ENCODE measurements around the gene EYA2.
"Not testable (repeated sequence)": the region's sequence is repeated elsewhere in the genome, so short reads cannot be mapped to it uniquely, and the experiment has no call there.

The EYA2 gene

DNA sequence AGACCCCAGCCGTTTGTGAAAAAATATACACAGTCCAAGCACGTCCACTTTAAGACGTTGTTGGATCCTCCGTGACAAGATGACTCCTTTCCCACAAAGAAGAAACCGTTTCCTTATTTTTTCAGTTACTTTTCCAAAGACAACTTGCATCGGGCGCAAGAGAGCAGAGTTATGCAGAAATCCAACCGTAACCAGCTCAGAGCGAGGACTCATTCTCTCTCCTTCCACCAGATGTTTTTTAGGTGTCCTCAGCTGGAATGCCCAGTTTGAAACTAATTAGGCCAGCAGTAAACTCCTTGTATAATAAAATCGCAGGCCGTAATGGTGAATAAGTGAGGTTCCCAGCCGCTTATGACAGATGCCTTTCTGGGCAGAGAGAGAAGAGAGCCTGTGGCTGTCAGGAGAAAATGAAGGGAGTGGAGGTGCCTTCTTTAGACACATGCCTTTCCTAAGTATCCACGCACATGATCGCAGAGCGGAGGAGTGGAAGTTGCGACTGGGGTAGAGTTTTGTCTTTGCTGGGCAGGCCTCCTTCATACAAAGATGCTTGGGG lies 2.8 kb downstream of the EYA2 start:
- DNase-seq, result no peak

DNA sequence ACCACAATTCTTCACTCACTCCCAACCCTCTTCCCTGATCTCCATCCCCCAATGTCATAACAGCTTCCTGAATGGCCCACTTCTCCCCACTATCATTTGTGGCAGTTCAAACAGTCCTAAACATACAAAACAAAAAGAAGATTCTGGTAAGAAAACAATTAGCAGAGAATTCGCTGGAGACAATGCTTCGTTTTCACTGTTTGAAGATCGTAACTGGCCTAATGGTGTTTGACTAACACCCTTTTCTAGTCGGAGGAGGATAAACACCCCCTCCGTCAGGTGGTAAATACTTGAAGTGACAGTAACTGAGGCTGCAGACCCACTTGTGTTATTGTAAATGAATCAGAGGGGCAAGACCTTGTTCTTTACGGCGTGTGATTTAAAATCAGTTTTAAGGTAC lies 3.8 kb downstream of the EYA2 start:
- DNase-seq, result no peak

DNA sequence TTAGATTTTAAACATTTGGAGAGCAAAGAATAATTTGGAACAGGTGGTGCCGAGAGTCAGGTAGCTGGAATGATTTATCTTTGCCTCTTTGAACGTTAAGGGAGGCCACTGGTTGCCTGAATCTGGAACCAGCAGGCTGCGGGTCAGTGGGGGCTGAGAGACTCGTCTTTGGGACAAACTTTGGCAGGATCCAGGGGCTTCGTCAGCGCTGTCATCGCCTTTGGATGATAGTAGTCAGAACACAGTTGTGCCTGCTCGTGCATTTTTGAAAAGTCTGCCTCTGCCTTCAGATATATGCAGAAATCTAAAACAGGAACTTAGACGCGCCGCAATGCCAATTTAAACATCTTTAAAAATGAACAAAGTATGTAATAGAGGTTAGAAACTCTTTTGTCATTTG lies 5.0 kb downstream of the EYA2 start:
- DNase-seq, result no peak

DNA sequence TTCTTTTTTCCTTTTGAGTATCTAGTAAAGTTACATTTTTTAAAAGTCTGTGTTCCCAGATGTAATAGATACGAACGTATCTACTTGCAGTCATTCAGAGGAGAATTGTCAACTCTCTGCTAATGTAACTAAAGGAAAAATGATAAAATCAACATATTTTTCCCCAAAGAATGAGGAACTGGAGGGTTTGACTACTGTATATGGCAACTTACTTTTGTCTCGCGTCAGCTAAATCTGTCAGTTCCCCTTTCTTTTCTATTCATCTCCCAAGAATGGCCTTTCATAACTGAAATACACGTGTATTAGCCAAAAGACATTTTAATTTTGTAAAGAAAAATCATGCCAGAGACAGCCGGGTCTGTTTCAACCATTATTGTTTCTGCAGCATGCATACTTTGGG lies 5.4 kb downstream of the EYA2 start:
- no peak for DNase-seq

DNA sequence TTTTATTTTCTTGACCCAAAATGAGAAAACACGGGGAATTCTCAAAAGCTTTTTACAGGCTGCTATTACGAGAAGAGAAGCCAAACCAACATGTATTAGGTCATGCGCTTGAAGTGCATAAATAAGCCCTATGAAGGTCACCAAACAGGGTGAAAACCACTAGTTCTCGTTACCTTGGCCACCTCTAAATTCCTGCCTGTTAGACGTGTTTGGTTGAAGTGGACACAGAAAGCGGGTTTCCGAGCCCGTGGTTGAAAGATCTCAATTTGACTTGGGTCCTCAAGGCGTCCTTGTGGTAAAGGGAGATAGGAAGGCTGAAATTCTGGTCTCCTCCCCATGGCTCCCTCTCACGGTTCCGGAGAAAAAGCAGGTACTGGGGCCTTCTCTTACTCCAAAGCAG lies 6.2 kb downstream of the EYA2 start:
- no peak for DNase-seq

DNA sequence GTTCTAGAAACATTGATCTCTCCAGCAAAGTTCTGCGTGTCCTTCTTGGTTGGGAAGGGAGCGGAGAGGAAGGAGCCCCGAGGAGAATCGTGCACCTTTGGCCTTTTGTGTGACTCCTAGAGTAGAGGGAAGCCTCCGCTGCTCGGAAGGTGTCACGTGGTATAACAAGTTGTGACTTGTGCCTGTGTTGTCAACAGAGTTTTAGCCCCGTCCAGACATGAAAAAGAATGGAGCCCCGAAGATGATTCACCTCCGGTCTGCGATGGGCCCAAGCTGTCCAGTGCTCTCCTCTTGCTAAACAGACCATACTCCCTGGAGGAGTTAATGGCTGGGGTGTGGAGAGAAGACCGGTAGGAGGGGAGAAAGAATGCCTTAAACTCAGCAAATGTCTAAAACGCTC lies 7.0 kb downstream of the EYA2 start:
- DNase-seq, result no peak

DNA sequence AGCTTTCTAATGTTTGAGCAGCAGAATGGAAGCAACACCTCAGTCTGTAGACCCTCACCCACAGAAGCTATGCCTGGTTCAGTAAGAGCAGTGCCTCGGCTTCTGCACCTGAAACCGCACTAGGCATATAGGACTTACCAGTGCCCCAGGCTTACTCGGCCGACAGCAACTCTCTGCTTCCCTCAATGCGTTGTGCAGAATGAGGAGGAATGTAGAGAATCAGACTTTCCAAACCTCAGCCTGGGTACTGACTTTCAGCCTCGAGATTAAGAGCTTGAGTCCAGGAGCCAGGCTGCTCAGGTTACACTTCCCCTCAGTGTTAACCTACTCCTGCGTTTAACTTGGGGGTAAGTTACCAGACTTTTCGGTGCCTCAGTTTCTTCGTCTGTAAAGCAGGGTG lies 8.6 kb downstream of the EYA2 start:
- no peak for DNase-seq

DNA sequence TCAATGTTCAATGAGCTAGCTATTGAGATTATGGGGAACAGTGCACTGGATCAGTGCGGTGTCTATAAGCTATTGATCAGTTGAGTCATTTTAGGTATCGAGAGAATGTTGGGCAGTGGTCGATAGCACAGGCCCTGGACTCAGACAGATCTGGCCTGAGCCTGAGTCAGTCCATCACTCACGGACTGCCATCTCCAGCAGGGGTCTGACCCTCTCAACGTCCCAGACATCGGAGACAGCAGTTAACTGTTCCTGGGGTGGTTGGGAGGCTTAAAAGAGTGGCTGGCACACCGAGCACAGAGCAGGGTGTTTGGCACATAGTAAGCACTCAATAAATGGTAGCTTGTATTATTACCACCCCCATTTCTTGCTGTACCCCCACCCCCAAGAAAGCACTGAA lies 9.3 kb downstream of the EYA2 start:
- DNase-seq, result no peak

DNA sequence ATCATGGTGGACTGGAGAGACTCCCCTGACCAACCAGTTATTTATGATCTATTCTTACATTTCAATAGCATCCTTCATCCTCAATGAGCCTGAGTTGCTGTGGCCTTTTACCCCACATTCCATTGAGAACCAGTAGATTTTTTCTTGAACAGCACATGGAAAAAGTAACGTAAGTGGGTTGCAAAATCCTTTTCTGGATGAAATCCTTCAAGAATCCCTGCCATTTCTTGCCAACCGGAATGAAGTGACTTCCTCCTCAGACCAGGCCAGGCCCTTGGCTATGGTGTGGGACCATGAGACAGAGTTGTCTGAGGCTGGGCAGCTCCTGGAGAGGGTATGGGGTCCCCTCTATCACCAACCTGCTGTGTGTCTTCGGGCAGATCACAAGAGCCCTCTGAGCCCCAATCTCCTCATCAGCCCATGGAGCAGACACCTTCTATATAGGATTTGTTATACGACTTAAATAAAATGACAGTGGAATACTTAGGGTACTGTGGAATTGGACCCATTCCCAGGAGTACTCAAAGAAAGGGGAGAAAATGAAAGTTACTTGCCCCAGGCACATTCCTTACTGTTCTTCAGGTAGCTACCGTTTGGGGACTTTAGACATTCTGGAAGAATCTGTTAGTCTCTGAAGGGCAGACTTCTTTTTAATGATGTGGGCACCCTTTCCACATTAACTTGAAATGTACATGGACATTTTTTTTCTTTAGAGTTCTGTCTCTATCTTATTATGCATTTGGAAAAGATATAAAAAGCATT lies 10.9 kb downstream of the EYA2 start:
- DNase-seq, result no peak

DNA sequence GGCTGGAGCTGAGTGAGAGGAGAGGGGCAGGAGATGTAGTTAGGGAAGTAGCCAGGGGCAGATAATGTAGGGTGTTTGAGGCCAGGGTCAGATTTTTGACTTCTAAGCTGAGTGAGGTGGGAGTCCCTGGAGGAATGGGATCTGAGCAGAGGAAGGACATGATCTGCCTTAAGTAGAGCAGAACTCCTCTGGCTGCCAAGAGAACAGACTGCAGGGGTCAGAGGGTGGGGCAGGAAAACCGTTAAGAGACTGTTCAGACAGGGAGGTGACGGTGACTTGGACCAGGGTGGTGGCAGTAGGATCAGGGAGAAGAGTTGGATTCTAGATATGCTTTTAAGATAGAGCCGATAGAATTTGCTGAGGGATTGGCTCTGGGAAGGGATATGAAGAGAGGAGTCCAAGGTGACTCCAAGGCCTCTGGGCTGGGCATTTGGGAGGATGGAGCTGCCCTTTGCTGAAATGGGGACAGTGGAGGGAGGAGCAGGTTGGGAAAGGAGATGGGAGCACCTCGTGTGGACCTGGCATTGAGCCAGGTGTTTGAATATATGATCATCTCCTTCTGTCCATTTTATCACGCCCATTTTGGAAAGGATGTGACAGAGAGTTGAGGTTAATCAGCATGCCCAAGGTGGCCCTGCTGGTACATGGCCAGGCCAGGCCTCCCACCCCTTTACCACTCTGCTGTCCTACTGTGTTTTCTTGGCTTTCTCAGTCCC lies 18.8 kb downstream of the EYA2 start:
- DNase-seq, result no peak

DNA sequence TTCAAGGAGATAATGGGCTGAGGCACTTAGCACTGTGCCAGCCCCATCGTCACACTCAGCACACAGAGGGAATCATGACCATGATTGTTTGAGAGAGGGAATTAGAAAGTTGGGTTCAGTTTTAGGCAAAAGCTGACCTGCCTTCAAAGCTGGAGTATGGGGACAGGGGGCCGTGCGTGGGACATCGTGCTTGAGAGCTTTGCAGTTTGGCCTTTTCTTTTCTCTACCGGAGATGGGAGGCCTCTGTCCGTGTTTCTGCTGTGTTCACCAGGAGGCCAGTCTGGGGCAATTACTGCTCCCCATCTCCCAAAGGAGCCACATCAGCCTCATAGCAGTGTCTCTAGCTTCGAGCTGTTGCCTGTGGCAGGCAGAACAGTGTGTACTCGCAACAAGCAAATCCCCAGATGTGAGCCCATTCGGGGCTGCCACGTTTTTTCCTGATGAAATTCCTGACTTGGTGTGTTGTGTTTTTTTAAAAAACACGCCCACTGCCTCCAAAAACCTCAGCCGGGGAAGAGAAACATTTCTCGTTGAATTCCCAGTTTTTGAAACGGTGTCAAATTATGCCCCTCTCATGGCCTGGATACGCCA lies 20.2 kb downstream of the EYA2 start:
- no peak for DNase-seq

DNA sequence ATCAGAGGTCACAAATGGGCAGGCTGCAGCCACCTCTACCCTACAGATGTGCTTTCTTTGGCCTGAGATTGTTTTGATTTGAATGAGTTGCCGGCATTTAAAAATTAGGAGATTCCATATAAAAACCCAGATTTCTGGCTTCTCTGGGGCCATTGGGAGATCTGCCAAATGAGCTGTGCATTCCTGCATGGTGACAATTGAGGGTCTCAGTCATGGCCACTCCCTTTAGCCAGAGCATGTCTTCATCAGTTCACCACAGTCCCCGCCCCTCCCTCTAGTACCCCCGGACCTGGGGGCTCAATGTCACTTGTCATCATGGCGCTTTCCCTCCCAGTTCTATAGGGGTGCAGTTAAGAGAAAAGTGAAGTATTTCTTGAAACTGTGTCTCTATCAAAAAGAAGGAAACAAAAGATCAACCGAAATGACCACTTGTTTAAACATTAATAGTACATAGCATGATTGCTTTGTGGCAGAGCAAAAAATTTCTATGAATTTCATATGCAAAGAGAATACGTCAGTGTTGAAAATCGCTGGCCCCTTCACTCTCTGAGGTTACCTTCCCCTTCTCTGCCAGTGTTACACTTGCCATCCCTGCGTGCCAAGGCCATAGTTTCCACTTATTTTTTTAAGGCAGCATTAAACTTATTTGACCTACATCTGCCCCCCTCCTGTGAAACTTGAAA lies 21.1 kb downstream of the EYA2 start:
- no peak for DNase-seq

DNA sequence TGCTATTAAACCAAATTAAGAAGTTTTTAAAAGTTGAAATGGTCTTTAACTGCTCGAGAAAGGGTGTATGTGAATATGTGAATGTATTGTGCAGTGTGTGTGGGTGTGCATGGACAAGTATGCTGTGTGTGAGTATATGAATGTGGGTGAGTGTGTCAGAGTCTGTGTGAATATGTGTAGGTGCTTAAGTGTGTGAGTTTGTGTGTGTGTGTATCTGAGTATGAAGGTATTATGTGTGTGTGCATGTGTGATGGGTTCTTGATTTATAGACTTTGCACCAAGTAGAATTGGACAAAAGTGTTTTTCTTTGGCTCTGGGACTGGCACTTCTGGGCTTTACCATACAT lies 21.6 kb downstream of the EYA2 start:
- DNase-seq, result no peak

DNA sequence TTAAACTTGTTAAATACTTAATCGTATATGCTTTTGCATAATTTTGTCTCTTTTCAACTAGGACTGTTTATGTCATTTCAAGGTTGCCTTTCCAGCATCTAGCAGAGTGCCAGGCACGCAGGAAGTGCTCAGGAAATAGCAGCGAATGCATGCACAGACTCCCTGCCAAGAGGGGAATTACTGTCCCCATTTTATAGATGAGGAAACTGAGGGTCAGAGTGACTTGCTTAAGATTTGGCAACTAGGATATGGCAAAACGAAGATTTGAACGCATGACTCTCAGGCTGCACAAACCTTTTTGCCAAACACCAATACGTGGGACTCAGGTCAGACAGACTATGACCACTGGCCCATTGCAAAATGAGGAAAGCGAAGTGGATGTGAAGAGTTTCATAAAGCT lies 22.5 kb downstream of the EYA2 start:
- DNase-seq, result no peak

DNA sequence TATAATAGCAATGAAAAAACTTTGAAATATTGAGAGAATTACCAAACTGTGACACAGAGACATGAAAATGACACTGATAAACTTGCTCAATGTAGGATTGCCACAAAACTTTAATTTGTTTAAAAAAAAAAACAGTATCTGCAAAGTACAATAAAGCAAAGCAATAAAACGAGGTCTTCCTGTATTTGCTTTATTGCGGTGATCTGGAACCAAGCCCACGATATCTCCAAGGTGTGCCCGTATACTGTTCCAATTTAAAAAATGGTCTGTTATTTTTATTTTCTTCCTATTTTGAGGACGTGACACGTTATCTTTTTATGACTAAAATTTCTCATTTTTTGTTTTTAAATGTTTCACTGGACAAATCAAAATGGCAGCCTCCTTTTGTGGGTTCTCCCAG lies 25.5 kb downstream of the EYA2 start:
- no peak for DNase-seq

DNA sequence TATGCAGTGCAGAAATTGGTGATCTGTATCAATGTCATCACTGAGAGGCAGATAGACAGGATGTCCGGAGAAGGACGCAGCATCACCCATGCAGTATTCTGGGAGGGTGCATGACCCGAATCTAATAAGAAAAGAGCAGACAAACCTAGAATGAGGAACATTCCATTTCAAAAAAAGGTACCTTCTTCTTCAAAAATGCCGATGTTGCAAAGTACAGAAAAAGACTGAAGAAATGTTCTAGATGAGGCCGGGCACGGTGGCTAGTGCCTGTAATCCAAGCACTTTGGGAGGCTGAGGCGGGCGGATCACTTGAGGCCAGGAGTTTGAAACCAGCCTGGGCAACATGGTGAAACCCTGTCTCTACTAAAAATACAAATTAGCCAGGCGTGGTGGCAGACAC lies 28.2 kb downstream of the EYA2 start:
- not testable (repeated sequence) for DNase-seq

DNA sequence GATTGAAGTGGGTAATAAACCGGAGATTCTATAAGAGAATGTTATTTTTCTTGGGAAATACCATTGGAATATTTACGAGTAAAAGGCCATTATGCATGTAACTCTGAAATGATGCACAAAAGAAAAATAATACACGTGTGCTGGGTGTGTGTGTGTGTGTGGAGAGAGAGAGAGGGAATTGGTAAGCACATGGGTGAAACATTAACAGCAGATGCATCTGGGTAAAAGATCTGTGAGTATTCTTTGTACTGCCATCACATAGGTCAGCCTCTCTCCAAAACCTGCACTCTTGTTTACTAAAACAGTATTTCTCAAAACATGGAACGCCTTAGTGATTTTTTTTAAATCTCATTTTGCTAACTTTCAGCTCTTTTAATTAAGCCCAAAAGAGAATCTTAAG lies 28.9 kb downstream of the EYA2 start:
- no peak for DNase-seq

DNA sequence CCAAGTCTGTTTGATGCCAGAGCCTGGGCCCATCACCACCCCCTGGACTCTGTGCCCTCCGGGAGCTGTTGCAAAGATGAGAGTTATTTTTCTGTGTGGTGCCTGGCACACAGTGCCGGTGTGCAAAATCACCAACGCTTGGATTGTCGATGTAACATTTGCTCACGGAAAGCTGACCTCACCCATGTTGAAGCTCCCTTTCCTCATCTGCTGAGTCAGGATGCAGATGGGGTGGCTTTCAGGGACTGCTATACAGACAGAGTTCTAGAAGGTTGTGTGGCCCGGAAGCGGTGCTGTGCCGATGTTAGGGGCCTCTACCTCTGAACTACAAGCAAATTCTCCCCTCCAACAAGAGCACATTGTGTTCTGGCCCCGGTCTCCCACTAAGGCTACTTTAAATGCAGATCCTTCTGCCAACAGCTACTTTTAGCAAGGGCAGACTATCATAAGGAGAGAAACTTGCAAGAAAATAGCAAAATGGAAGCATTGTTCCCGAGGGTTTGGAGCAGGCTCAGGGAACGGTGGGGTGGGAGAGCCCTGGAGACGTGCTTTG lies 34.0 kb downstream of the EYA2 start:
- no peak for DNase-seq

DNA sequence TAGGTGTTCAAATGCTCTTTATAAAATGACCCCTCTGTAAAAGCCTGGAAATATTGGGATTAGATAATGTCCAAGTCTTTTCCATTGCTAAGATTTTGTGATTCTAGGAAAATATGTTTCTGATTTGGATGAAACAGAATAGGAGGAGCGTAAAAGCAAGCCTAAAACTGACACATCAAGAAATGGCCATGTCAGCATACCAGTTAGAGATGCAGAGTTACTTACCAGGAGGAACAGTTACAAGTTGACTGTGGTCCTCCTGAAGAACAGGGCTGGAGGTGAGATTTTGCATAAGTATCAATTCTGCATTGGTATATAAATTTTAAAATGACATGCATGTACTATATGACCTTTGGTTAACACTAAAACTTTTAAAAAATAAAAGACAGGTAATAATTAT lies 35.3 kb downstream of the EYA2 start:
- no peak for DNase-seq

DNA sequence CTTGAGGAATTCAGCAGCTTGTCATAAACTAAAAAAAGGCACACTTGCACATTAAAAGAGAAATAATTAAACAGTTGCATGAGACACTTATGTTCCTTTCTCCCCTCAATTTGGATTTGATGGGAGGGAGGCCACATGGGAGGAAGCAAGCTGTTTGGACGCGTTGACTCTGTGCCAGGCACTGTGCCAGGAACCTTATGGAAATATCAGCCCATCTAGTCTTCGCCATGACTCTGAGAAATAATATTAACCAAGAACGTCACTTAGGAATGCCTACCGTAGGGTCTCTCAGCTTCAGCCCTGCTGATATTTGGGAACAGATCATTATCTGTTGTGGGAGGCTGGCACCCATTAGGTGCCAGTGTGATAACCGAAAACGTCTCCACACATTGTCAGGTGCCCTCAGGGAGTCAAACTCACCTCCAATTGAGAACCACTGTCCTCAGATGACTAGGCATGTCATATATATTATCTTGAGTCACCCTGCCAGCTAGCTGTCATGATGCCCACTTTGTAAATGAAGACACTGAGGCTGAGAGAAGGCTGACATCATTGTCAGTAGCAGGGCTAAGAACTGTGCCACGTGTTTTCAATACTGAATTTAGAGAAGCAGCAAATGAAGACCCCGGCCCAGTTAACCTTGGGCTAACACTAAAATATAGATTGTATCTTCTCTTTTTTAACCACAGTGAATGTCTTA lies 36.1 kb downstream of the EYA2 start:
- DNase-seq, result no peak

DNA sequence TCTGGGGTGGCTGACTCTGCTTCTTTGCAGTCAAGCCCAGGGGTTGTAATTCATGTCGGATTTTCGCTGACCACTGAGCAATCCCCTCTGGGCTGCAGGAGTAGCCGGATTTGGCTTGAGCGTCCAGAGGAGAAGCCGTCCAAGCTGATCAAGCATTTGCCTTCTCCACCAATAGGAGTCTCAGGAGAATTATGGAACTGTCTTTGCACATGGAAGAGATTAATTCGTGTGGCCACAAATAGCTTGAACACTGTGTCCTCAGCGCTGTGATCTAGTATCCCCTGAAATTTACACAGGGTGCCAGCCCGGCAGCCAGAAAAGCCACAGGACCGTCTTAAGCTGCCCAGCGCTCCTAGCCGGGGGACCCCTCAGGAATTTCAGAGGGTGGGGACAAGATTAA lies 37.1 kb downstream of the EYA2 start:
- DNase-seq, result no peak

DNA sequence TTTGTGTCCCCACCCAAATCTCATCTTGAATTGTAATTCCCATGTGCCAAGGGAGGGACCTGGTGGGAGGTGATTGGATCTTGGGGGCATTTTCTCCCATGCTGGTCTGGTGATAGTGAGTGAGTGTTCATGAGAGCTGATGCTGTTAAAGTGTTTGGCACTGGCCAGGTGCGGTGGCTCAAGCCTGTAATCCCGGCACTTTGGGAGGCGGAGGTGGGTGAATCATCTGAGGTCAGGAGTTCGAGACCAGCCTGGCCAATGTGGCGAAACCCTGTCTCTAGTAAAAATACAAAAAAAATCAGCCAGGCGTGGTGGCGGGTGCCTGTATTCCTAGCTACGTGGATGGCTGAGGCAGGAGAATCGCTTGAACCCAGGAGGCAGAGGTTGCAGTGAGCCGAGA lies 37.8 kb downstream of the EYA2 start:
- DNase-seq, result not testable (repeated sequence)

DNA sequence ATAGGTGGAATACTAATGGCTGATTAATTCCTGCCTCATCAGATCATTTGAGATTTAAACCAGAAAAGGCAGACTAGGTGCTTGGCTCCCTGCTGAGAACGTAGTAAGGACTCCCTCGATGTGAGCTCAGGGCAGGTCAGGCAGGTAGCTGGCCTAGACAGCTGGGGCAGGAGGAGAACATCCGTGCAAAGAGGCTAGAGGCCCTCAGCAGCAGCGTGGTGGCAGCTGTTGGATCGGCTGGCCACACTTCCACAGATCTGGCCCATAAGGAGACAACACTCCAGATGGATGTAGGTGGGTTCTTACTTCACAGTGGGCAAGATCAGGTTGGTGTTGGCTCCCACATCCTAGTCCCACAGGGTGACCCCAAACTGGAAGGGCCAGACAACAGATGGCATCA lies 38.5 kb downstream of the EYA2 start:
- no peak for DNase-seq

All from SW 1271 (cell line).